MV-4-11 (cell line): ENCODE measurements around the gene ARFRP1.
"Not testable (repeated sequence)": the region's sequence is repeated elsewhere in the genome, so short reads cannot be mapped to it uniquely, and the experiment has no call there.

Experiments
- DNase-seq: peaks from one replicate; lab custom pipeline; 2025; lab: John Stamatoyannopoulos, UW

The ARFRP1 gene

DNA sequence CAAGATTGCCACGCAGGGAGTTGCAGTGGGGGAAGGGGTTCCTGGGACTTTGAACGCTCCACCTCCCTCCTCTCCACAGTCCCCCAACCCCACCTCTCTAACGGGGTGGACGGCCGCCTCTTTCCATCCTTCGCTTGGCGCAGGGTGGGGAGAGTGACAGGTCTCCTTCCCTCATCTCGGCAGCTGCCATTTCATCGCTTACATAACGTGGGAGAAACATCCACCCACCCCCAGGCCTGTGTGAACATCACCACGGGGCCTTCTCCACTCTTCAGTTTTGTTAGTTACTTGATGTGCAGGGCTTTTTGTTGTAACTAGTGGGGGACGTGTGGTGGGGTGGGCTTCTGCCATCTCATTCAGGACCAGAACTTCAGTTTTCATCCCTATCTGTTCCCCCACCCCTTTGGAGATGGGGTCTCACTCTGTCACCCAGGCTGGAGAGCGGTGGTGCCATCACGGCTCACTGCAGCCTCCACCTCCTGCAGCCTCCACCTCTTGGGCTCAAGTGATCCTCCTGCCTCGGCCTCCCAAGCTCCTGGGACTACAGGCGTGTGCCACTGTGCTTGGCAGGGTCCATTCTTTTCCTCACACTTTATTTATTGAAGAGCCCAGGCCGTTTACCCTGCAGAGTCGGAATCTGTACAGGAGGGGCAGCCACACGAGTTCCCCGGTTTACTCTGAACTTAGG lies 32.0 kb downstream of the ARFRP1 start:
- no peak for DNase-seq

DNA sequence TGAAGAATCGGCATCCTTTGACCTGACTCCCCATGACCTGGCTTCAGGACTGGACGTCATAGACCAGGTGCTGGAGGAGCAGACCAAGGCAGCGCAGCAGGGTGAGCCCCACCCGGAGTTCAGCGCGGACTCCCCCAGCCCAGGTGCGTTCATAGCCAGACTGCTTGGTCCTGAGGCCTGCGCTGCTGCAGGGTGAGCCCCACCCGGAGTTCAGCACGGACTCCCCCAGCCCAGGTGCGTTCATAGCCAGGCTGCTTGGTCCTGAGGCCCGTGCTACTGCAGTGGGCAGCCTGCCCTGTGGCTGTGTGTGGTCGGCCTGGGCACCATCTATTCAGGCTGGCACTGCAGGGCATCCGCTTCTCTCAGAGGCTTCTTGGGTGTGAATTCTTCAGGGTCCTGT lies 33.8 kb downstream of the ARFRP1 start:
- DNase-seq, result no peak

DNA sequence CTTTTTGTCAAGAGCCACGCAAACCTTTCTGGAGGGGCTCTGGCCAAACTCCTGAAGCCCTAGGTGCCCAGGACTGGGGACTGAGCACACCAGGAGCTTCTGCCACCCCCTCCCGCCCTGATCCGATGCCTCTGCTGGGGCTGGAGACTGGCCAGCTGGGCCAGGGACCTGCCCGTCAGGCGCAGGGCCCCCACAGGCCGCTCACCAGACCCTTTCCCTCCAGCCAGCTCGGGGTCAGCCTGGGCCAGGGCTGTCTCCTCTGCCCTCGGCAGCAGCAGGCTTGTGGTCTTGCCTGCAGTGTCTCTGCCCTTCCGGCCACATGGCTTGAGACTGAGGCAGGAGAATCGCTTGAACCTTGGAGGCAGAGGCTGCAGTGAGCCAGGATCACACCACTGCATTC lies 35.1 kb downstream of the ARFRP1 start:
- DNase-seq, result no peak

DNA sequence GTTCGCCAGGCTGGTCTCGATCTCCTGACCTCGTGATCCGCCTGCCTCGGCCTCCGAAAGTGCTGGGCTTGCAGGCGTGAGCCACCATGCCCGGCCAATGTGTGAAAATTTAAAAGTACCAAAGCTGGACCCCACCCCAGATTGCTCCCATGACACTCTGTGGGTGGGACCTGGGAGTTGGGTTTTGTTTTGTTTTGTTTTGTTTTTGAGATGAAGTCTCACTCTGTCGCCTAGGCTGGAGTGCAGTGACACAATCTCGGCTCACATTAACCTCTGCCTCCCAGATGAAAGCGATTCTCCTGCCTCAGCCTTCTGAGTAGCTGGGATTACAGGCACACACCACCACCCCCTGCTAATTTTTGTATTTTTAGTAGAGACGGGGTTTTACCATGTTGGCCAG lies 36.1 kb downstream of the ARFRP1 start:
- DNase-seq, result not testable (repeated sequence)

DNA sequence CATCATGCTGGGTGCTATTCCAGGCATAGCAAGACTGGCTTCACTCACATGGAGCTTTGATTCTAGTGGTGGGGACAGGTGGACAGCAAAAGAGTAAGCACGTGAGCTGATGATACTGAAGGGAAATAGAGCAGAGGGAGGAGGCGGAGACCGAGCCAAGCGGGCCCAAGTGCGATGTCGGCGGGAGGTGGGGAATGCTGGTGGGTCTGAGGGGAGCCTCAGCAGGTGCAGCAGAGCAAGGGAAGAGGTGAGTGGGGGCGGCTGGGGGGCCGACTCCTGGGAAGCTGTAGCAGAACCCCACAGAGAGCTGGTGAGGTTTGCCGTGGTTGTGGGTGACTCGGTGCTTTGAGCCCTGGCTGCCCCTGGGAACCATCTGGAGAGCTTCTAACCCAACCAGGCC lies 39.4 kb downstream of the ARFRP1 start:
- DNase-seq, result no peak

DNA sequence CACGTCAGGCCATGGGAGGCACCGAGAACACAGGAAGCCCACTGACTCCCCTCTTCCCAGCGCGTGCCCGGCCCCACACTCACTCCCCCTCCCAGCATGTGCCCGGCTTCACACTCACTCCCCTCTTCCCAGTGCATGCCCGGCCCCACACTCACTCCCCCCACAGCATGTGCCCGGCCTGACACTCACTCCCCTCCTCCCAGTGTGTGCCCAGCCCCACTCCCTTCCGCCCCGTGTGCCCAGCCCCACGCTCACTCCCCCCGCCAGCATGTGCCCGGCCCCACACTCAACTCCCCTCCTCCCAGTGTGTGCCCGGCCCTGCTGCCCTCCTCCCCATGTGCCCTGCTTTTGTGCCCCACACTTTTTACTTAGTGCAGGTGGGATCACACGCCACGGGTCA lies 39.9 kb downstream of the ARFRP1 start:
- no peak for DNase-seq

DNA sequence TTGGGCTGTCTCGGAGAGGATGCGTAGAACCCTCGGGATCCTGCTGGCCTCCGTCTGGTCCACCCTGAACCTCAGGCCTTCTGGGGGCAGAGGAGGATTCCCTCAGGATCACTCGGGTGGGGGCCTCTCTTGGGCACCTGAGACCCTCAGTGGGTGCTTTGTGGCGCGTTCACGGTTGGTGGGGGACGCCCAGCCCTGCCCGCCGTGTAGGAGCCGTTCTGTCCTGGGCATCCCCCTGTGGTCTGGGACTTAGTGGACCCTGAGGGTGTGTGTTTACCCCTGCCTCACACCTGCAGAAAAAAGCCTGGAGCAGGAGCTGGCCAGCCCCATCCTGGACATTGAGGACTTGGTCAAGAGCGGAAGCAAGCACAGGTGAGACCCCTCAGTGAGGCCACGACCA lies 42.1 kb downstream of the ARFRP1 start:
- no peak for DNase-seq

DNA sequence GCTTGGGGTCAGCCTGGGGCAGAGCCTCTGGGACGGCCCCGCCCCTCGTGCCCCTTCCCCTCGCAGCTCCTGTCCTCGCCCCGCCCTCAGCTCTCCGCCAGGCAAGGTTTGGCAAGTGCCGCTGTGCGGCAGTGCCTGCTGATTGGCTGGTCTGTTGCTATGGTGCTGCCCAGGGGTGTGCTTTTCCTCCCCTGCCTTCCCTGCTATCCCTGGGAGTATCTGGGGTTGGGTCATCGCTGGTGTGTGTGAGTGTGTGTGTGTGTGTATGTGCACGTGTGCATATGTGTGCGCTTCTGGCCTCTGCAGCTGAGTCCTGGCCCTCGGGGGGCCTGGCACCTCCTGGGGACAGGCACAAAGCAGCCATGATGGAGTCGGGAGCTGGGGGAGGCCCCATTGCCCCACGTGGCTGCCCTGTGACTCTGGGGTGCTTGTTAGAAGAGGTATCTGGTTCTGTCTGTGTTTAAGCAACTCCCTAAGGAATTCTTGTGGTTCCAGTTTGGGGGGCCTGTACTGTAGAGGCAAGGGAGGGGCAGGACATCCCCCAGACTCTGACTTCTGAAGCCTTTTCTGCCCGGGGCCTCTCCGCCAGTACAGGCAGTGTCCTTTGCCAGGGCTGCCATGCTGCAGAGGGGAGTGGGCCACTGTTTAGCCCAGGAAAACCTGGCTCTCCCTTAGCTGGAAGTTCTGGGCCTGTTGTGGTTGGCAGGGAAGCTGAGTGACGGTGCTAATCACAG lies 42.7 kb downstream of the ARFRP1 start:
- DNase-seq, result no peak

DNA sequence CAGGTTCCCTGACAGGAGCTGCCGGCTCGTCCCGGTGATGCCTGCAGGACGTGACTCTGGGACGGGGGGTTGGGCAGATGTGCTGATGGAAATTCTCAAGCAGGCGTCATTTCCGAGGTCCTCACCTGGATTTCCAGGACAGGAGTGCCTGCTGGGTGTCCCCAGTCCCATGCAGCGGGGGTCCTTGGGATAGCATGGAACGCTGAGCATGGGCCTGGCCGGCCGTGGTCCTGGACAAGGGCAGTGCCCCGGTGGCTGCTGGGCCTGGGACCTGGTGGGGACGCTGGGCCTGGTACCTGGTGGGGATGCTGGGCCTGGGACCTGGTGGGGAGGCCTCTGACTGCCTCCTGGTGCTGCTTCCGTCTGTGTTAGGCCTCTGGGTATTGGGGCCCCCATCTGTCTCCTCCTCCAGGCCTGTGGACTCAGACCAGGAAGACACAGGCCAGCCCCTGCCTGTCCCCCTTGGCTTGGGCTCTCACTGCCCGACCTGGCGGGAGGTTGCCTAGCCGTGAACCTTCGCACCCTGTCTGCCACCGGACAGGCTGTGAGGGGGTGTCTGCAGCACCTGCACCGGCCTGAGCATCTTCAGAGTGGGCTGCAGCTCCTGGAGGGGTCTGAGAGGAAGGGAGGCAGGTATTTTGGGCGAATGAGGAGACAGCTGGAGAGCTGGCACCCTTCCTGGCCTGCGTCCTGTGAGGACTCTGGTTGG lies 43.5 kb downstream of the ARFRP1 start:
- no peak for DNase-seq

DNA sequence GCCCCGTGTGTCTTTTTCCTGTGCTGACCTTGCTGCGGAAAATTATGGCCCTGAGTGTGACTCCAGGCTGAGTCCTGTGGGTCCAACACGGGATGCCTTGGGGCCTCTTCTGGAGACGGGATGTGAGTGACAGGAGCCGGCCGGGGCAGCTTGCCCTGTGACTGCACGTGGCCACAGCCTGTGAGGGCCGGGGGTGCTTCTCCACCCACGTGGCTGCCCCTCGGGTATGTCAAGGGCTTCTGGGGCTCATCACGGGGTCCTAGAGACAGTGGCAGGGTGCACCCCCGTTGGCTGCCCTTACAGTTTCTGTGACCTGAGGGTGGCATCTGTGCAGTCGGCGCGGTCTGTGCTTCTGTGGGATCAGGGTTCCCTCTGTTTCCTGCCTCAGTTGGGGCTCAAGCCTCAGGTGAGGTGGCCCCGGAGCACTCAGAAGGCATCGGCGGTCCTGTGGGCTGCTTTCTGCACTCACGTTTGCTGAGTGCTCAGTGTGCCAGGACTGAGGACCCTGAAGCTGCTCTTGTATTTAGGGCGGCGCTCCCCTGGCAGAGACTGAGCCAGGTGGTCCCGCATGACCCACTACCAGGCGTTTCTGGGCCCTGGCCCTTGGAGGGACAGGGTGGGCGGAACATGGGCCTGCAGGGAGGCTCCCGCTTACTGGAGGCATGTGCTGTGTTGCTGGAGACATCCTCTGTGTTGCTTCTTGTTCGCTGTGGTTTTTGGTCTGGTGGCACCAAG lies 44.3 kb downstream of the ARFRP1 start:
- DNase-seq, result no peak

DNA sequence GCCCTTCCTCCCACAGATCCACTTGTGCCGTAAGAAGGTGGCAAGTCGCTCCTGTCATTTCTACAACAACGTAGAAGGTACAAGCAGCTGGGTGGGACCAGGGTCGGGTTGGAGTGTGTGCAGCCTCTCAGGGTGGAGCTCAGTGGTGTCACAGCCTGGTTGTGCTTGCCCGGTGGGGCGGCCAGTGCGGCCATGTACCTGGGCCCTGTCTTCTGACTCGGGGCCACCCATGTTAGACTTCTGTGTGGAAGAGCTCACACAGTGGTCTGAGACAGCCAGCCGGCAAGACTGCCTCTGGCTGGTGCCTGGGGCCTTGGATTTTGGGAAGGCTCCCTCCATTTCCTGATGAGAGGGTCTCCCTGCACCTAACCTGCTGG lies 45.0 kb downstream of the ARFRP1 start:
- DNase-seq, result no peak

DNA sequence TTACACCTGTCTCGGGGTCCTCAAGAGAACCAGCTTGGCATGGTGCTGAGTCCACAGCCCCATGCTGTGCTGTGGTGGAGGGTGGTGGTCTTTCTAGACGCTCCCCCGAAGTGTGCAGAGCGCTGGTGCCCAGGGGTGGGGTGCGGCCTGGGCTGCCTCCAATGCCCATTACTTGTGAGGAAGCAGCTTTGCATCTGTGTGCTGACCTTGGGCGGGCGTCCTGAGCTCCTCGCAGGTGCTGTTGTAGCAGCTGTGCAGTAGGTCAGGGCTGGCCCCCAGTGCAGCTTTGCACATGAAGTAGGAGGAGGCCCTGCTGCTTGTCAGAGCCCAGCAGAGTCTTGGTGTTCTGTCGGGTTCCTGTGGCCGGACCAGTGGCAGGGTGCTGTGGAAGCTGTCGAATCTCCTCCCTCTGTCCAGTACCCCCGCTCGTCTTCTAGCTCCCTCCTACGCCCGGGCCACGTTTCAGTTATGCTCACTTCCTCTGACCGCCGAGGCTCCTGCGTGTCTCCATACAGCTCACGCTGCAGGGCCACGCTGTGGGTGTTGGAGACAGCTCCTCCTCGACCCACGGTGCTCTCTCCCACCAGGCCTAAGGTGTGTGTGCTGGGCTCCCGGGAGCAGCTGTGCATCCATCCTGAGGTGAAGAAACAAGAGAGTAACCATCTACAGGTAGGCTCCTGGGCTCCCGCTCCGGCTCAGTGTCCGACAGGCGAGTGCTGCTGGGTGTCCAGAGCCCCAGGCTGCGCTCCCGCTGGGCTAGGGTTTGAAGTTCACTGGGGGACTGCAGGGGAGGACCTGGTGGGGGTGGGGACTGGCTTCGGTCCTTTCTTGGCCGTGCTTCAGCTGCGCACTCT lies 45.6 kb downstream of the ARFRP1 start:
- no peak for DNase-seq

DNA sequence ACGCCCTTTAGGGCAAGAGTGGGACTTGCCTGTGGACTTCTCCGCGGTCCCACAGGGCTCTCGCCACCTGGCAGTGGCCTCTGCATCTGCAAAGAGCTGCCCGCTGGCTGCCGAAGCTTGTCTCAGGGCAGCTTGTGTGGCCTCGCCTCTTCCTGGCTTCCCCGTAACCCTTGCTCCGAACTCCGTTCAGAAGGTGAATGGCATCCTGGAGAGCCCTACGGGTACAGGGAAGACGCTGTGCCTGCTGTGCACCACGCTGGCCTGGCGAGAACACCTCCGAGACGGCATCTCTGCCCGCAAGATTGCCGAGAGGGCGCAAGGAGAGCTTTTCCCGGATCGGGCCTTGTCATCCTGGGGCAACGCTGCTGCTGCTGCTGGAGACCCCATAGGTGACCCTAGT lies 46.7 kb downstream of the ARFRP1 start:
- DNase-seq, result no peak

DNA sequence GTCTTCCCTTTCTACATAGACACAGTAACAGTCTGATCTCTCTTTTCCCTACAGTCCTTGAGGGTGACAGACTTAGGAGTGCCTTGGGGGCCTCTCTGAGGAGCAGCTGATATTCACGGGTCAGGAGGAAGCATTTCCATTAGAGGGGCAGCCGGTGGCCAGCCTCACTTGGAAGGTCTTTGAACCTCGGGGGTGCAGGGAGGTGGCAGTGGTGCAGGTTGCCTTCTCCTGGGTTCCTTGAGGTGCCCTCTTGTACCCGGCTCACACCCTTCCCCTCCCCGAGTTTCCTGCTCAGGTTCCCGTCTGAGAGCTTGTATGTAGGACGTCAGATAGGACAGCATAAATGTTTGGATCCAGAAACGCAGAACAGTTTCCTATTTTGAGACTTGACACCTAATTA lies 47.2 kb downstream of the ARFRP1 start:
- DNase-seq, result no peak

DNA sequence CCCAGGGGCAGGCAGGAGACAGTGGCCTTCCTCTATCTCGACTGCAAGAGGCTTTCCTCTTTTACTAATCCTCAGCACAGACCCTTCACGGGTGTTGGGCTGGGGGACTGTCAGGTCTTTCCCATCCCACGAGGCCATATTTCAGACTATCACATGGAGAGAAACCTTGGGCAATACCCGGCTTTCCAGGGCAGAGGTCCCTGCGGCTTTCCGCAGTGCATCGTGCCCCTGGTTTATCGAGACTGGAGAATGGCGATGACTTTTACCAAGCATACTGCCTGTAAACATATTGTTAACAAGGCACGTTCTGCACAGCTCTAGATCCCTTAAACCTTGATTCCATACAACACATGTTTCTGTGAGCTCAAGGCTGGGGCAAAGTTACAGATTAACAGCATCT lies 47.6 kb downstream of the ARFRP1 start:
- DNase-seq, result not testable (repeated sequence)

DNA sequence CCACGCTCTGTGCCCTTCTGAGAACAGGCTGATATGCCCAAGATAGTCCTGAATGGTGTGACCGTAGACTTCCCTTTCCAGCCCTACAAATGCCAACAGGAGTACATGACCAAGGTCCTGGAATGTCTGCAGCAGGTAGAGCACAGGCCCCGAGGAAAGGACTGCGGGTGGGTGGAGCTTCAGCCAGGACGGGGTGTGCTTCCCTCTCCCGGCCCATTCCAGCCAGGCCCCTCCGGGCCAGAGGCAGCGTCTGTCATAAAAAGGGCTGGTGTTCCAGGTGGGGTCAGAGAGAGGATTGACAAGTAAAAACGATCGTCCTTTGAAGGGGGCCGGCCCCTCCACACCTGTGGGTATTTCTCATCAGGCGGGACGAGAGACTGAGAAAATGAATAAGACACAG lies 48.4 kb downstream of the ARFRP1 start:
- DNase-seq, result no peak

DNA sequence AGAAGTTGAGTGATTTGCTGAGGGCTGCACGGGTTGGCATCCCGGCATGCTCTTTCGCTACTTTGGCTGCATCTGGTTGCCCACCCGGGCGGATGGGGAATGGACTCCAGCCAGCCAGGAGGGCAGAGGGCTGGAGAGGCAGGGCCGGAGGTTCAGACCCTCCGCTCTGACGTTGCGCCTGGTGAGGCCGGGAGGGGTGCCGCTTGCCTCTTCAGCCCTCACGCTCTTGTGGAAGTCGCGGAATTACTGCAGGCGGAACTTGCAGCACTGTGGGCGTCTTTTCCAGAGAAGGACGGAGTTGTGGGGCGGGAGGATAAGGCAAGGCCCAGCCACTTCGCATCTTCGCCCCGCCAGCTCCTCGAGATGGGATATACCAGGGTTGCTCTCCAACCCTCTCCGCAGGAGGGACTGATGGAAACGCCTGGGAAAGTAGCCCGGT lies 49.0 kb downstream of the ARFRP1 start:
- peak; percentile 33 for DNase-seq

DNA sequence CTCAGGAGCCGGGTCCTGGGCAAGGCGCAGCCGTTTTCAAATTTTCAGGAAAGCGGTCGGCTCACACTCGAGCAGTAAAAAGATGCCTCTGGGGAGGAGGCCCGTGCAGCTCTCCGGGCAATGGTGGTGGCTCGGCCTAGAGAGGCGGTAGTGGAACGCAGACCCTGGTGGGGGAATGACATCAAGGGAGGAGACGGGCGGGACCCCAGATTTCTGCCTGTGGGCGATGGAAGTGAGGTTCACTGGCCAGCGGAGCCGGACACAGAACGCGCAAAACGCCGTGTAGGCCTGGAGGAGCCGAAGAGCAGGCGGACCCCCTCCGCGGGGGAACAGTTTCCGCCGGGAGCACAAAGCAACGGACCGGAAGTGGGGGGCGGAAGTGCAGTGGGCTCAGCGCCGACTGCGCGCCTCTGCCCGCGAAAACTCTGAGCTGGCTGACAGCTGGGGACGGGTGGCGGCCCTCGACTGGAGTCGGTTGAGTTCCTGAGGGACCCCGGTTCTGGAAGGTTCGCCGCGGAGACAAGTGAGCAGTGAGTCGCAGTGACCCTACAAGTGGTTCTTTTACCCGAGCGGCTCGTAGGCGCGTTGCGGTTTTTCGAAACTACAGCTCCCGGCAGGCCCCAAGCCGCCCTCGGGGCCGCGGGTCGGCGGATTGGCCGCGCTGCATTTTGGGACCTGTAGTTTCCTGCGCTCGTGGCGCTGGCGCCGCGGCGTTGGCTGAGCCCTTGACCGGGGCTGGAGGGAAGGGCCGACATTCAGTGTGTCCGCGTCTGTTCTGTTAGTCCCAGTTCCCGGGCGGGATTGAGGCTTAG lies 49.6 kb downstream of the ARFRP1 start, which contains the start of gene RTEL1:
RTEL1 (plus strand) TSS at position 376 of the 812 bp plus-strand sequence. CDS start 1,091 bp downstream, outside the sequence.
- DNase-seq, result peak; percentile 85

DNA sequence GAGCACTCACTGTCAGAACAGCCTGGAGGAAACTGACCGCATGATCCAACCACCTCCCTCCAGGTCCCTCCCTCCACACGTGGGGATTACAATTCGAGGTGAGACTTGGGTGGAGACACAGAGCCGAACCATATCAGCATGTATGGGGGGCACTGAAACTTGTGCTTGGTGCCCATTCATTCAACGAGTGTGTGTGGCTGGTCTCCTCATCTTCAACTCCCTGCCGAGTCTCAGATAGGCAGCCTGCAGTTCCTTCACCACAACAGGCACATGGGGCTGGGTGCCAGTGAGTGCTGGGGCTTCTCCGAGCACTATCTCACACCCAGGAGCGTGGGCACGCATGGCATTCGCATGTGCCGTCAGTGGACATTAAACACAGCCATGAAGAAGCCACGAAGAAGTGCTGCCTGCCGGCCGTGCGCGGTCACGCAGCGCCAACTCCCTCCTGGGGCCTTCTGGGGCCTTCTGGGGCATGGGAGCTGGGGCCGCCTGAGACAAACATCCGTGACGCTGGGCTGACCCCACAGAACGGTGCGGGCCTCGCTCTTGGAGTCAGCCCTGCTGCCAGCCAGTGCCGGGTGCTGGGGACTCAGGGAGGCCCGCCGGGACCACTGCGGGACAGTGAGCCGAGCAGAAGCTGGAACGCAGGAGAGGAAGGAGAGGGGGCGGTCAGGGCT lies 50.4 kb downstream of the ARFRP1 start:
- peak; percentile 8 for DNase-seq

DNA sequence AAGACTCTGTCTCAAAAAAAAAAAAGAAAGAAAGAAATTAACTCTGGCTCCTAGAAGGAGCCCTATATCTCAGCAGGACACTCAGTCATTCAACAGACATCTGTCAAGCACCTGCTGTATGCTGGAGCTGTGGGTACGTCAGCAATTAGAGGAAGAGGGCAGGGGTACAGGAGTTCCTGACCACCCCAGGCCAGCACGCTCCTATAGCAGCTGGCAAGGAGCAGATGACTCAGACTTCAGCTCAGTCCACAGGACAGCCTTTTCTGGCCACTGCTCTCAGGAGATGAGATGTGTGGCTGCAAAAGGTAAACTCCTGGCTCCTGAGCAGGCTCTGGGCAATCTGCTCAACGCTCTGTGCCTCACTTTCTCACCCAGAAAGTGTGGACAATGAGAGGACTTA lies 51.3 kb downstream of the ARFRP1 start:
- DNase-seq, result no peak
